Measurements from ENCODE around the gene LHFPL5. TPM values are rescaled to one million over a fixed set of nuclear protein-coding genes. Genes with fewer than 3 reads are reported as not detected.
A peak's percentile ranks its signal among the peaks of the same experiment; 100 is the strongest.

LHFPL5 gene
- total RNA-seq, 4 donors from 2014 or later = not detected

- no peak for TF ChIP-seq CTCF (IDR thresholded peaks at IDR 0.05)
- DNase-seq (ENCODE audit: low spot score) = no peak
- ATAC-seq (ENCODE audit: low FRiP score) = no peak
Observed at GRCh38 chr6:35788423-35788982, 16.6 kb upstream of the LHFPL5 start.

- no peak for TF ChIP-seq CTCF (IDR thresholded peaks at IDR 0.05)
- ATAC-seq (ENCODE audit: low FRiP score) (no peak), DNase-seq (ENCODE audit: low spot score) (no peak)
Observed at GRCh38 chr6:35790683-35791082, 14.5 kb upstream of the LHFPL5 start.

- ATAC-seq (ENCODE audit: low FRiP score) (no peak), DNase-seq (ENCODE audit: low spot score) (no peak)
- TF ChIP-seq CTCF (IDR thresholded peaks at IDR 0.05) = no peak
Observed at GRCh38 chr6:35794536-35795452, 10.4 kb upstream of the LHFPL5 start.

GRCh38 chr6:35795453-35796071 is 9.6 kb upstream of the LHFPL5 start:
- no peak for TF ChIP-seq CTCF (IDR thresholded peaks at IDR 0.05)
- DNase-seq (ENCODE audit: low spot score) (no peak), ATAC-seq (ENCODE audit: low FRiP score) (no peak)

- no peak for ATAC-seq (ENCODE audit: low FRiP score)
Observed at GRCh38 chr6:35796236-35796635, 8.9 kb upstream of the LHFPL5 start.

GRCh38 chr6:35797837-35798526 is 7.2 kb upstream of the LHFPL5 start:
- TF ChIP-seq CTCF (IDR thresholded peaks at IDR 0.05) = no peak
- DNase-seq (ENCODE audit: low spot score) = no peak
- ATAC-seq (ENCODE audit: low FRiP score) = peak; percentile 30

More at GRCh38 chr6:35796236-35796635, 8.9 kb upstream of the LHFPL5 start:
- no peak for DNase-seq (ENCODE audit: low spot score)
- TF ChIP-seq CTCF (IDR thresholded peaks at IDR 0.05) = no peak

Measured in omental fat pad (tissue), 4 donors.